Hepatocyte (in vitro differentiated cells): Measurements from ENCODE around the gene RUNX1. TPM values are rescaled to one million over a fixed set of nuclear protein-coding genes. Genes with fewer than 3 reads are reported as not detected.
A peak's percentile ranks its signal among the peaks of the same experiment; 100 is the strongest.

Experiments
- DNase-seq: peaks from one replicate; pipeline ENCODE4 v3.0.0-alpha.2; 2016; ENCODE audit warnings: low spot score
- H2AFZ ChIP-seq: fragments of 200-600 bp; sonication (generic); 2 replicates; pipeline ENCODE4 v1.6.0; 2016; ENCODE audit warnings: antibody characterized with exemption, mild to moderate bottlenecking
- H3K27ac ChIP-seq: fragments of 200-600 bp; sonication (generic); 2 replicates; pipeline ENCODE4 v1.5.1; 2016; ENCODE audit warnings: mild to moderate bottlenecking
- H3K27me3 ChIP-seq: fragments of 200-600 bp; sonication (generic); 2 replicates; pipeline ENCODE4 v1.6.1; 2016
- H3K36me3 ChIP-seq: fragments of 200-600 bp; sonication (generic); replicated peaks from 2 replicates; pipeline ENCODE4 v1.5.1; 2016; ENCODE audit warnings: low read depth; ENCODE audit not compliant: insufficient read depth
- H3K4me1 ChIP-seq: fragments of 200-600 bp; sonication (generic); 2 replicates; pipeline ENCODE4 v1.5.1; 2016; ENCODE audit warnings: mild to moderate bottlenecking, moderate library complexity; ENCODE audit not compliant: insufficient read depth
- H3K4me2 ChIP-seq: fragments of 200-600 bp; sonication (generic); 2 replicates; pipeline ENCODE4 v1.6.0; 2016
- H3K4me3 ChIP-seq: fragments of 200-600 bp; sonication (generic); 2 replicates; pipeline ENCODE4 v1.5.1; 2016; ENCODE audit warnings: mild to moderate bottlenecking
- H3K79me2 ChIP-seq: fragments of 200-600 bp; sonication (generic); 2 replicates; pipeline ENCODE4 v1.6.0; 2017; ENCODE audit warnings: mild to moderate bottlenecking
- H3K9me2 ChIP-seq: fragments of 200-600 bp; sonication (generic); replicated peaks from 2 replicates; pipeline ENCODE4 v1.6.0; 2017; ENCODE audit warnings: mild to moderate bottlenecking; ENCODE audit not compliant: insufficient read depth
- H3K9me3 ChIP-seq: fragments of 200-600 bp; sonication (generic); 2 replicates; pipeline ENCODE4 v1.5.1; 2016; ENCODE audit warnings: low read depth, mild to moderate bottlenecking
- H4K20me1 ChIP-seq: fragments of 200-600 bp; sonication (generic); 2 replicates; pipeline ENCODE4 v1.6.0; 2016; ENCODE audit warnings: mild to moderate bottlenecking; ENCODE audit not compliant: insufficient read depth, poor library complexity, severe bottlenecking
- CTCF ChIP-seq: fragments of 200-600 bp; sonication (generic); IDR thresholded peaks from 2 replicates; pipeline ENCODE4 v1.5.1; 2016; ENCODE audit warnings: antibody characterized with exemption, mild to moderate bottlenecking; ENCODE audit not compliant: poor library complexity
- EZH2 ChIP-seq: fragments of 200-600 bp; sonication (generic); IDR thresholded peaks from 2 replicates; pipeline ENCODE4 v1.6.1; 2016; ENCODE audit warnings: antibody characterized with exemption, mild to moderate bottlenecking, borderline replicate concordance
- EZH2phosphoT487 ChIP-seq: fragments of 200-600 bp; sonication (generic); IDR thresholded peaks from one replicate; pipeline ENCODE4 v1.6.1; 2018; ENCODE audit warnings: antibody characterized with exemption, mild to moderate bottlenecking, low read depth, moderate library complexity; ENCODE audit not compliant: unreplicated experiment, severe bottlenecking
- WGBS: methylation state at CpG from one replicate; pipeline ENCODE4 v1.1.6; 2016; ENCODE audit warnings: low lambda C conversion rate; ENCODE audit errors: missing lambda C conversion rate; 5-methylcytosine and 5-hydroxymethylcytosine counted together
- polyA plus RNA-seq: library from polyadenylated mRNA; unstranded; fragments of >200 nt; fragmentation: Nextera tagmentation; extraction: Ambion mirVana; gene quantifications from 2 replicates; pipeline ENCODE4 v1.2.1, GENCODE V29; 2016
- total RNA-seq: library from RNA; depleted of rRNA; stranded (reverse); fragments of >200 nt; gene quantifications from 2 replicates; pipeline ENCODE4 v1.2.3, GENCODE V29; 2014

RUNX1 gene
- total and polyA plus RNA-seq, 2 experiments from 2014 or later: 8.5 to 10.9 TPM

GRCh38 chr21:34891613-34891943 lies 157.5 kb downstream of the RUNX1 start:
- peak overlapping the region; percentile 22 for H3K4me3 ChIP-seq
- peaks cover 3% of the 10 kb centered on the region for H4K20me1 ChIP-seq
- no peaks in the 10 kb centered on the region for H3K9me3 ChIP-seq
- peaks cover 33% of the 10 kb centered on the region for H3K27me3 ChIP-seq
- H3K79me2 ChIP-seq: peaks cover 12% of the 10 kb centered on the region
- no peak for TF ChIP-seq CTCF
- TF ChIP-seq EZH2phosphoT487: no peak
- no peak for TF ChIP-seq EZH2
- peak overlapping the region; percentile 97 for H3K4me2 ChIP-seq
- no peaks in the 10 kb centered on the region for H3K36me3 ChIP-seq
- WGBS: 10% methylated on average over 8 of the region's 8 CpGs
- peaks cover 3% of the 10 kb centered on the region for H3K4me1 ChIP-seq
- H3K9me2 ChIP-seq: no peaks in the 10 kb centered on the region
- peak overlapping the region; percentile 50 for H2AFZ ChIP-seq
- peak overlapping the region; percentile 99 for H3K27ac ChIP-seq
- no peak for DNase-seq

GRCh38 chr21:34890724-34891612 lies 158.1 kb downstream of the RUNX1 start:
- DNase-seq: peak; percentile 52
- H3K4me3 ChIP-seq: peak overlapping the region; percentile 22

GRCh38 chr21:34890470-34890723 lies 158.7 kb downstream of the RUNX1 start:
- TF ChIP-seq EZH2phosphoT487 (no peak), EZH2 (no peak), CTCF (no peak)

More at GRCh38 chr21:34890724-34891612, 158.1 kb downstream of the RUNX1 start:
- TF ChIP-seq CTCF (peak; percentile 13), EZH2 (no peak)
- WGBS: 2% methylated on average over 60 of the region's 60 CpGs
- Histone ChIP-seq H3K4me2 (peak overlapping the region; percentile 97), H3K9me2 (no peaks in the 10 kb centered on the region), H2AFZ (peak overlapping the region; percentile 50), H3K27ac (peak overlapping the region; percentile 99), H4K20me1 (peaks cover 3% of the 10 kb centered on the region), H3K27me3 (peaks cover 33% of the 10 kb centered on the region), H3K36me3 (no peaks in the 10 kb centered on the region), H3K9me3 (no peaks in the 10 kb centered on the region), H3K79me2 (peaks cover 16% of the 10 kb centered on the region), H3K4me1 (peaks cover 3% of the 10 kb centered on the region)

More at GRCh38 chr21:34890470-34890723, 158.7 kb downstream of the RUNX1 start:
- H3K9me3 ChIP-seq: no peaks in the 10 kb centered on the region
- peak overlapping the region; percentile 50 for H2AFZ ChIP-seq
- H3K4me1 ChIP-seq: peaks cover 3% of the 10 kb centered on the region
- peaks cover 21% of the 10 kb centered on the region for H3K79me2 ChIP-seq
- no peaks in the 10 kb centered on the region for H3K9me2 ChIP-seq
- H3K27ac ChIP-seq: peak overlapping the region; percentile 99
- H4K20me1 ChIP-seq: peaks cover 3% of the 10 kb centered on the region
- H3K4me3 ChIP-seq: peak overlapping the region; percentile 22
- H3K36me3 ChIP-seq: no peaks in the 10 kb centered on the region
- WGBS: 6% methylated on average over 14 of the region's 14 CpGs
- no peak for DNase-seq
- peaks cover 33% of the 10 kb centered on the region for H3K27me3 ChIP-seq
- peak overlapping the region; percentile 97 for H3K4me2 ChIP-seq
